Cerebellar nuclear complex (tissue), 1 donor: ENCODE measurements around the gene FABP2.
"Not testable (repeated sequence)": the region's sequence is repeated elsewhere in the genome, so short reads cannot be mapped to it uniquely, and the experiment has no call there.

ENCODE experiments used
- DNase-seq, 2 experiments: peaks; one replicate each; lab custom pipeline; 2025; lab: John Stamatoyannopoulos, UW

Gene FABP2

GRCh38 chr4:119321921-119322687 lies at the start of gene FABP2:
Gene FABP2 (minus strand): TSS chr4:119322138. CDS start chr4:119322102, 36 bp downstream.
- DNase-seq: no peak

GRCh38 chr4:119370951-119371683 lies 49.2 kb upstream of the FABP2 start:
- not testable (repeated sequence) for DNase-seq

DNA sequence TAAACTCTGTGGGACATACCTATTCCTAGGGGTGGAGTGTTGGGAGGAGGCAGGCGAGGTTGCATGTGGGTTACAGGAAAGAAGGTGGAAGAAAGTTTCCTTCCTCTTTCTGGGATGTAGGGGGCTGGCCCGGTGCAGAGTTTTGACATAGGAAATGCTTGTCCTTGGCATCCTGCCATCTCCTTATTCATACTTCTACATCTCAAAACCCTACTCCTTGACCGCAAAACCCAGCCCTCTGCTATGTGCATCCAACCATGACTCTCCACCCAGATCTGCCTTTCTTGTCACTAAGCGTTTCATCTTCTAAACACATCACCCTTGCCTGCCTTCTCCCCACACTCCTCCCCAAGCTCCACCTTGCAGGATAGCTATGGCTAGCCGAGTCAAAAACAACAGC lies 48.5 kb upstream of the FABP2 start:
- not testable (repeated sequence) for DNase-seq

DNA sequence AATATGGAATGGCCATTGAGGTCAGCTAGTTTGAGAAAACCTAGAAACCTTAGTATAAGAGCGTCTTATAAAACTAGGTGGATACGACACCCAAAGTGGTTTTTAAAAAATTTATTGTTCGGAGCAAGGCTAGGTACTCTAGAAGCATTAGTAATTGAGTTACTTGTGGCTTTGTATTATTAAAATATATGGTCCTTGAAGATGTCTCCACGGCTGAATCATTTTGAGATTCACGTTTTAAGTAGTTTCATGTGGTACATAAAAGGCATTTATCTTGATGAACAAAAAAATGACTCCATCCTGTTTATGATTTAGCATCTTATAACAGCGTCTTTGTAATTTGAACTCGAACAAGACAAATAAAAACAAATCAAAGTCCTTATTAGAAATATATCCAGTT lies 44.9 kb upstream of the FABP2 start:
- DNase-seq: not testable (repeated sequence)

DNA sequence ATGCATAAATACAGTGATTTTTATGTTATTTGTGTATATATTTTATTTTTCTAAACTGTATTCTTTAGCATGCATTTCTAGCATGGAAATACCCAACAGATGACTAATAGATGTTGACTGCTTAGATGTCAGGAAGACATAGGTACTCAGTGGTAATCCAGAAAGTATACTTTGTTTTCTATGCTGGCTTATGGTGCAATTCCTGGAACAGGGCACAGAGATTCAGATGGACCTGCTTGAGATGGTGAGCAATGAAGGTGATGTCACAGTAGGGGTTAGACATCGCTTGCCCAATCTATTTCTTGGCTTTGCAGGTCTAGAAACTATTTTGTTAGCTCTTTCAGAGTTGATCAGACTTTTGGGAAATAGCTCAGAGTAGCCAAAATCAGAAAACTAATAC lies 42.3 kb upstream of the FABP2 start:
- DNase-seq: not testable (repeated sequence)

DNA sequence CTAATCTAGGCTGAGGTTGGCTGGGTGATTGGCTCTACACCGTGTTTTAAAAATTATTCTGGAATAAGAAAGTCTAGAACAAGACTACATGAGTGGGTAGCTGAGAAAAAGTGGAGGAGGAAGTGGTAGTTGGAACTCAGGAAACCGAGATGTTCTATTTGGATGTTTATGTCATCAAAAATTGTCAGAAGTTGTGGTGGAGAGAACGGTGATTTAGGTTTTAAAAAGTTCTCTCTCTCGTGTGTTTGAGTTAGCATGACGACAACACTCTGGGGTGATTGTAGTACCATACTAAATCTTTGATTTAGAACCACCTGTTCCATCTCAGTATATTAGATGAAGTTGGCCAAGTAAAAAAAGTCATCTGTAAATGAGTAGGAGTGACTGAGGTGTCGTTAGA lies 41.4 kb upstream of the FABP2 start:
- not testable (repeated sequence) for DNase-seq

- not testable (repeated sequence) for DNase-seq
Observed at GRCh38 chr4:119362413-119362812, 40.5 kb upstream of the FABP2 start.

DNA sequence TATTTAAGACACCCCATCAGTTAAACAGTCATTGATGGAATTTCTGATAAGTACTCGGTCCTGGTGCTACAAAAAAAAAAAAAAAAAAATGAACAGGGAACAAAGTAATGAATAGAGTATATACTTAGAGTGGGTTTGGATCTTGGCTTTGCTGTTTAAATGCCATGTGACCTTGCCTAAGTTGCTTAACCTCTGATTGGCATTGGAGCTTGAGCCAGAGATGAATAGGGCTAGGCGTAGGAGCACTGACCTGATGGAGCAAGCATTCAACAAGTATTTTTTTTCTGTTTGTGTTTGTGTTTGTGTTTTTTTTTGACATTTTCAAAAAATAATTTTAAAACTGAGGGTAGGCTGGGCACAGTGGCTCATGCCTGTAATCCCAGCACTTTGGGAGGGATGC lies 37.9 kb upstream of the FABP2 start:
- not testable (repeated sequence) for DNase-seq

DNA sequence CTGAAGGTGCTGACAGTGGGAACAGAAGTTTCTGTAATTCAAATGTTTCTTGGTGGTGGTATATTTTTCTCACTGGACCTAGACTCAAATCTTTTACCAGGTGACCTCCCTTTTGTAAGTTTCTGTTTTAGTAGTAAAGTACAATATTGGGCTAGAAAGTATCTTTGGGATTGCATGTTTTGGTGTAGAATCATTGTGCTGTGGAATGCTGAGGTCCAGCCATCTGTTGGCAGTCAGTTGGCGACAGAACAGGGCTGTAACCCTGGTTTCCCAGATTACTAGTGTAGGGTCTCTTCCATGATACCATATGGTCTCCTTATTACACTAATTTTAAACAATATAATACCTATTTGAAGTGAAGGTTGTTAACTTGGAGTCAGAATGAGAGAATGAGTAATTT lies 34.9 kb upstream of the FABP2 start:
- DNase-seq: not testable (repeated sequence)

DNA sequence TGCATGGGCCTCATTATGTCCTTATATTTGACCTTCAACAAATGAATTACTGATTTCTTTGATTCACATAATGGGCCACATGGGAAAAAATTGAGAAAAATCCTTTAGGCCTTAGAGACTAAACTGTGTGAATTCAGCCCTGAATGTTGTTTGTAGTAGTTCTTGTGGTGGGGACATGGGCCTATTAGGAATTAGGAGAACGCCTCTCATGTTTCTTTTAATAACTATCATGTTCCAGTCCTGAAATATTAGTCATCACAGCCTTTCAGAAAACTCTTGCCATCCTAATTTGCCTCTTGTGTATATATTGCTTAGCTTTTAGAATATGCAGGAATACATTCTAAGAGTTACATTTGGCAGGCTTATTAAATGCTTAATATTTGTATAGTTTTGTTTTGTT lies 34.1 kb upstream of the FABP2 start:
- DNase-seq: not testable (repeated sequence)

- DNase-seq: not testable (repeated sequence)
Observed at GRCh38 chr4:119353364-119353763, 31.4 kb upstream of the FABP2 start.

- not testable (repeated sequence) for DNase-seq
Observed at GRCh38 chr4:119348169-119348568, 26.2 kb upstream of the FABP2 start.

GRCh38 chr4:119343293-119343692 lies 21.4 kb upstream of the FABP2 start:
- DNase-seq: not testable (repeated sequence)

- DNase-seq: not testable (repeated sequence)
Observed at GRCh38 chr4:119339895-119340294, 18.0 kb upstream of the FABP2 start.

DNA sequence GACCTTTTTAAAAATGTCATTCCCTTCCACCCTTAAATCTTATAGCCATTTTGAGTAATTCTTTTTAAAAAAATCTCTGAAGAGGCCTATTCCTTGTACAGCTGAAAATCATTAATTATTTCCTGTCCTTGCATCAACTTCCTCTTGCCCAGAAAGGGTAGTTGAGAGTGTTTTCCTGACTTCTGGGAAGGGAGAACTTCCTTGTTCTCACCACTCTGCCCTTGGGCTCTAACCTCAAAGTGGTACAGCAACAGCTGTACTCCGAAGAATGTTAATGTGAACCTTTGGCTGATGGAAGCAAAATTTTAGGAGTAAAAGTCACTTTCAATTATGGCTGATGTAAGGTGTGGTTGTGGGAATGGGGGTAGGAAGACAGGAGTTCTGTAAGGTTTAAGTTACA lies 15.1 kb upstream of the FABP2 start:
- DNase-seq: no peak

- not testable (repeated sequence) for DNase-seq
Observed at GRCh38 chr4:119336332-119336979, 14.5 kb upstream of the FABP2 start.

DNA sequence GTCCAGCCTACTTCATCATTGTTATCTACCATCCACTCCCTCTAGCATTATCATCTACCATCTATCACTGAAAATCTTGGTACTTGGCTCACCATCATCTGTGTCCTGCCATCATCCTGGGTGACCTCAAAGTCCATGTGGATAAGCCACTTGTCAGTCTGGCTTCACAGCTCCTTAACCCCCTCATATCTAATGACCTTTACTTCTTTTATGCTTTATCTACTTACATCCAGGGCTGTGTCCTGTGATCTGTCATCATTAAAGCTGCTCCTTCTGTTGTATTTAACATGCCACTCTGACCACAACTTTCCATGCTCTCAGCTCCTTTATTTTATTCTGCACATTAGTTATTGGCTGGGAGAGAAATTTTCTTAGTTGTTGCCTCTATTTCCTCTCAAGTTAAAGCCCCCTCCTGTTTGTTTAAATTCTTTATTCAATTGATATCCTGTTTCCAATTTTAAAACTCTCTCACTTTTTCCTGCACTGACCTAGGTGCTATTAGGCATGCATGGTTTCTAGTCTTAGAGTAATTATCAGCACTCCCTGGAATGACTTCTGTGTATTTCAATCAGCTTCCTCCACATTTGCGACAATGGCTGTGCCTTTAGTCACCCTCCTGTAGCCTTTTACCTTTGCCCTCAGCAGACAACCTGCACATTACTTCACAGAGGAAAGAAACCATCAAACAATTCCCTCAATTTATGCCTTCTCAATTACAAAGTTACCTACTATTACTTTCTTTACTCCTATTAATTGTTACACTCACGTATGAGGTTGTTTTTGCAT lies 8.1 kb upstream of the FABP2 start:
- no peak for DNase-seq

DNA sequence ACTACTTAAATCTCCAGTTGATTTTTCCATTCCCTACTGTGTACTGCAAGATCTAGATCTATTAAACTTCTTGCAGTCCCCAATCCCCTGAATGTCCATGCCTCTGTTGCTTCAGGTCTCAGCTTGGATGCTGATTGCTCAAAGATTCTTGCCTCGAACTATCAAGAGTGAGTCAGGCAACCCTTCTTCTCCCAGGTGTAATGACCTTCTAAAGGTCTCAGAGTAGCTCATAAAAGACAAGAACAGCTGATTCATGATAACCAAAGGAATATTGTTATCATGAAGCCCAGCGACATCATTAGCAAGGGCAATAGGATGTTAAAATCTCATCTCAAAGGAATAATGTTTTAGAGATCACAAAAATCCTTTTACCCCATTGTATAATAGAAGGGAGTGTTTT lies 6.8 kb upstream of the FABP2 start:
- DNase-seq: no peak

DNA sequence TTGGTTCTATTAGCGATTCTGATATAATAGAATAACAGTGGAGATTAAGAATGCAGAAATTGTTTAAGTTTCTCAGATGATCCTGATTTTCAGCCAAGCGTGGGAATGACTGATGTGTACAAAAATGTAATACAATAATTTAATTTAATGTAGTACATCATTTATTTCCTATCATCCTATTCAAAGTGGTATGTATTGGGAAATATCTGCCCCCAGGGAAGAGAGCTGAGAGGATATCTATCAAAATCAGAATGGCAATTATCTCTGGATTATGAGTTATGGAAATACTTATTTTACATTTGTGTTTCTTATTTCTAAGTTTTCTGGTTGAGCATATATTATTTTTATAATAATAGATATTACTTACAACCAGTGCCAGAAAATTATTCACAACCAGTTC lies 3.9 kb downstream of the FABP2 start:
- no peak for DNase-seq

- DNase-seq: no peak
Observed at GRCh38 chr4:119315036-119315435, 6.9 kb downstream of the FABP2 start.

DNA sequence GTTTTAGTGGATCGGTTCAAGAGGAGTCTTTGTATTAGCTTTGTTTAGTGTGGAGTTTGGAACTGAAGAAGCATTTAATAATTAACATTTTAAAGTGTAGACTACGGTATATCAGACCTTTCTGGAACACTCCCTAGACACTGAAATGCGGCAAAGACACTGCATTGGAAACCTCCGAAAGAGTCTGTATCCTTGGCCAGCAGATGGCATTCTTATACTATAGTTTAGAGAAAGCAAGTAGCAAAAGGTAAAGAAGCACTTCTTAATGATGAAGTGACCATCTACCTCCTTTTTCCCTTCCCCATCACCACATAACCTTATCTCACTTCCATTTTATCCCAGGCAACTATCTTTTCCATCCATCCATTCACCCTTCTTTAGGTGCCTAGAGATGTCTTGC lies 7.6 kb downstream of the FABP2 start:
- DNase-seq: no peak

DNA sequence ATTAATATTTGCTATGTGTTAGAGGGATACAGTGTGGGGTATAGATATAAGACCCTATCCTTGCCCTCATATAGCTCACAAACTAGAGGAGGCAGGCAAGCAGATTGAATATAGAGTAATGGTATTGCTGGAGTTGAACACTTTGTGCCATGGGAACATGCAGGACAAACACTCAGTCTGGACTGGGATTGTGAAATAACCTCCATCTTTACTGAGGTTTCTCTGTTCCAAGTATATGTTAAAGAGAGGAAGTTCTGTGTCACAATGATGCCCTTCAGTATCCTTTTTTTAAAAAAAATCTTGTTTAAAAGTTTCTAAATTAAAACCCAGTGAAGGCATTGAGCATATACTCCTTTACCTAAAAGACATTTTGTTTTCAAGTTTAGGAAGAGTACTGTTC lies 8.7 kb downstream of the FABP2 start:
- no peak for DNase-seq
